PFSK-1 (cell line): ENCODE results near the gene PRM3.

Source experiments
- FOXP2 ChIP-seq: optimal IDR thresholded peaks from 2 replicates; pipeline ENCODE3; 2011; ENCODE audit warnings: borderline replicate concordance, control low read depth, inconsistent platforms; ENCODE audit not compliant: insufficient read depth; ENCODE audit errors: extremely low read length, extremely low read depth
- POLR2AphosphoS5 ChIP-seq: IDR thresholded peaks from 2 replicates; pipeline ENCODE4 v1.6.1; 2012; ENCODE audit warnings: low read depth, mild to moderate bottlenecking, control low read depth, low read length, moderate library complexity
- SIN3A ChIP-seq: IDR thresholded peaks from 2 replicates; pipeline ENCODE4 v1.6.1; 2012; ENCODE audit warnings: mild to moderate bottlenecking, low read length, moderate library complexity, borderline replicate concordance; ENCODE audit not compliant: insufficient read depth
- TAF1 ChIP-seq: IDR thresholded peaks from 2 replicates; pipeline ENCODE4 v1.6.1; 2012; ENCODE audit warnings: low read length, control low read depth, borderline replicate concordance; ENCODE audit not compliant: insufficient read depth
- TF ChIP-seq, protein P1 (sequence below), 2 experiments: IDR thresholded peaks; 2 replicates each; pipeline versions ENCODE4 v1.6.1 to v1.8.0; 2011 to 2012; ENCODE audit warnings: low read depth in 2 of 2, low read length in 2 of 2, control low read depth in 1 of 2, inconsistent platforms in 1 of 2, mild to moderate bottlenecking in 1 of 2, moderate library complexity in 1 of 2; ENCODE audit not compliant: insufficient read depth in 1 of 2

DNA sequence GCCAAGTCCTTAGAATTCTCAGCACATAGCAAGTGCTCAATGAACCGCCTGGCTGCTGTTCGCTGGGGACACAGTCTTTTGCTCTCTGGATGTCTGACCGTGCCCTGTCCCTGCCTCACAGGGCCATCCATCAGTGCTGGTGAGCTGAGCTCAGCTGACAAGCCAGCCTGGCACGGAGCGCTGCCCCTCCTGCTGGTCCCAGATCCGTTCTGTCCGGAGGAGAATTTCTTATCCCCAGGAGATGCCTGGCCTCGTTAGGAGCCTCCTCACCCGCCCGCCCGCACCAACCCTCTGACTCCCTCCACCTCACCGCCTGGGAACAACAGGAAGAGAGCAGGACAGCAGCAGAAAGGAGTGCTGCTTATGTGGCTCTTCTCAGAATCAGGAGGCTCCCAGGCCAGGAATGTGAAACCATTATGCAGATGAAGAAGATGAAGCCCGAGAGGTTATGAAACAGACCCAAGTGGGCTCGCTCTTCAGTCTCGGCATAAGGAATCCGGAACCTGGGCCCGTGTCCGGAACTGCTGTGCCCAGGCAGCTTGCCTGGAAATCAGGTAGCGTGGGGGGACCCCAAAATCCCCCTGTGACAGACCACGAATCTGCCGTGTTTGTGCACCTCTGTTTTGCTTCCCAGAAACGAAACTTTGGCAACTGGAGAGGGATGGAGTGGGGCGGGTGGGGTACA lies 43.0 kb upstream of the PRM3 start:
- TF ChIP-seq POLR2AphosphoS5 = no peak
- TF ChIP-seq, protein P1, sequence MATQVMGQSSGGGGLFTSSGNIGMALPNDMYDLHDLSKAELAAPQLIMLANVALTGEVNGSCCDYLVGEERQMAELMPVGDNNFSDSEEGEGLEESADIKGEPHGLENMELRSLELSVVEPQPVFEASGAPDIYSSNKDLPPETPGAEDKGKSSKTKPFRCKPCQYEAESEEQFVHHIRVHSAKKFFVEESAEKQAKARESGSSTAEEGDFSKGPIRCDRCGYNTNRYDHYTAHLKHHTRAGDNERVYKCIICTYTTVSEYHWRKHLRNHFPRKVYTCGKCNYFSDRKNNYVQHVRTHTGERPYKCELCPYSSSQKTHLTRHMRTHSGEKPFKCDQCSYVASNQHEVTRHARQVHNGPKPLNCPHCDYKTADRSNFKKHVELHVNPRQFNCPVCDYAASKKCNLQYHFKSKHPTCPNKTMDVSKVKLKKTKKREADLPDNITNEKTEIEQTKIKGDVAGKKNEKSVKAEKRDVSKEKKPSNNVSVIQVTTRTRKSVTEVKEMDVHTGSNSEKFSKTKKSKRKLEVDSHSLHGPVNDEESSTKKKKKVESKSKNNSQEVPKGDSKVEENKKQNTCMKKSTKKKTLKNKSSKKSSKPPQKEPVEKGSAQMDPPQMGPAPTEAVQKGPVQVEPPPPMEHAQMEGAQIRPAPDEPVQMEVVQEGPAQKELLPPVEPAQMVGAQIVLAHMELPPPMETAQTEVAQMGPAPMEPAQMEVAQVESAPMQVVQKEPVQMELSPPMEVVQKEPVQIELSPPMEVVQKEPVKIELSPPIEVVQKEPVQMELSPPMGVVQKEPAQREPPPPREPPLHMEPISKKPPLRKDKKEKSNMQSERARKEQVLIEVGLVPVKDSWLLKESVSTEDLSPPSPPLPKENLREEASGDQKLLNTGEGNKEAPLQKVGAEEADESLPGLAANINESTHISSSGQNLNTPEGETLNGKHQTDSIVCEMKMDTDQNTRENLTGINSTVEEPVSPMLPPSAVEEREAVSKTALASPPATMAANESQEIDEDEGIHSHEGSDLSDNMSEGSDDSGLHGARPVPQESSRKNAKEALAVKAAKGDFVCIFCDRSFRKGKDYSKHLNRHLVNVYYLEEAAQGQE (IDR thresholded peaks at IDR 0.05; ENCODE audit: insufficient read depth in 1 of 2, low read depth in 2 of 2, low read length in 2 of 2) = no peak
- no peak for TF ChIP-seq TAF1
- TF ChIP-seq SIN3A = no peak
- no peak for TF ChIP-seq FOXP2
